Measurements from ENCODE around the gene IRF9. TPM values are rescaled to one million over a fixed set of nuclear protein-coding genes. Genes with fewer than 3 reads are reported as not detected.

Gene IRF9
- total RNA-seq, 1 experiment from 2014 or later, result 15.6 TPM

DNA sequence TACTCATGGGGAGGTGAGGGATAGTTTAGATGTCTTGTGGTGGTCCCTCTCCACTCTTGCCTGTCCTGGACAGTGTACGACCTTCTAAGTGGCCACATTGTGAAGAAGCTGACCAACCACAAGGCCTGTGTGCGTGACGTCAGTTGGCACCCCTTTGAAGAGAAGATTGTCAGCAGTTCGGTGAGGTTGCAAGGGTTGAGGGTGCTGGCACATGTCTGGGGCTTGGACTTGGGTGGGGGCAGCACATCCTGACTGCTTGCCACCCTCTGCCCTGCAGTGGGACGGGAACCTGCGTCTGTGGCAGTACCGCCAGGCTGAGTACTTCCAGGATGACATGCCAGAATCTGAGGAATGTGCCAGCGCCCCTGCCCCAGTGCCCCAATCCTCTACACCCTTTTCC lies 38.2 kb upstream of the IRF9 start (continued):
- no peak for TF ChIP-seq ARID4B (CRISPR knock-in tag; IDR thresholded peaks at IDR 0.05; ENCODE audit: borderline replicate concordance)

- Mint-ChIP-seq H3K27ac (no peak overlapping the region), H3K9me3 (no peaks in the 10 kb centered on the region), H3K4me1 (no peaks in the 10 kb centered on the region), H3K4me3 (no peak overlapping the region), H3K36me3 (peaks cover 34% of the 10 kb centered on the region), H3K27me3 (ENCODE audit: low read depth) (no peaks in the 10 kb centered on the region)
- DNase-seq (ENCODE audit: low spot score) (no peak), ATAC-seq (peak; percentile 41; the same call in 1 of the 2 replicates)
- TF ChIP-seq NR3C1 (CRISPR knock-in tag; conservative IDR thresholded peaks at IDR 0.05; ENCODE audit: low read depth) (no peak), NFATC4 (CRISPR knock-in tag; IDR thresholded peaks at IDR 0.05) (no peak), HMGA2 (CRISPR knock-in tag; IDR thresholded peaks at IDR 0.05) (no peak), KAT7 (CRISPR knock-in tag; IDR thresholded peaks at IDR 0.05; ENCODE audit: borderline replicate concordance) (no peak), ZSCAN18 (CRISPR knock-in tag; IDR thresholded peaks at IDR 0.05) (no peak), ZNF219 (CRISPR knock-in tag; IDR thresholded peaks at IDR 0.05; ENCODE audit: borderline replicate concordance) (no peak), CREM (CRISPR knock-in tag; IDR thresholded peaks at IDR 0.05) (no peak), ZNF121 (CRISPR knock-in tag; IDR thresholded peaks at IDR 0.05) (no peak), IRF2 (CRISPR knock-in tag; IDR thresholded peaks at IDR 0.05; ENCODE audit: borderline replicate concordance, low read depth) (no peak), MXD4 (CRISPR knock-in tag; IDR thresholded peaks at IDR 0.05; ENCODE audit: borderline replicate concordance) (no peak), ATF1 (CRISPR knock-in tag; IDR thresholded peaks at IDR 0.05) (no peak), NFYB (CRISPR knock-in tag; conservative IDR thresholded peaks at IDR 0.05; ENCODE audit: low read depth) (no peak), IRF1 (CRISPR knock-in tag; IDR thresholded peaks at IDR 0.05) (no peak), SMAD4 (CRISPR knock-in tag; IDR thresholded peaks at IDR 0.05) (no peak), CBFB (CRISPR knock-in tag; IDR thresholded peaks at IDR 0.05; ENCODE audit: low read depth) (no peak), TP53 (CRISPR knock-in tag; IDR thresholded peaks at IDR 0.05) (no peak), ZNF416 (CRISPR knock-in tag; IDR thresholded peaks at IDR 0.05) (no peak)
- TF ChIP-seq, protein P1, sequence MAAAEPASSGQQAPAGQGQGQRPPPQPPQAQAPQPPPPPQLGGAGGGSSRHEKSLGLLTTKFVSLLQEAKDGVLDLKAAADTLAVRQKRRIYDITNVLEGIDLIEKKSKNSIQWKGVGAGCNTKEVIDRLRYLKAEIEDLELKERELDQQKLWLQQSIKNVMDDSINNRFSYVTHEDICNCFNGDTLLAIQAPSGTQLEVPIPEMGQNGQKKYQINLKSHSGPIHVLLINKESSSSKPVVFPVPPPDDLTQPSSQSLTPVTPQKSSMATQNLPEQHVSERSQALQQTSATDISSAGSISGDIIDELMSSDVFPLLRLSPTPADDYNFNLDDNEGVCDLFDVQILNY (CRISPR knock-in tag; IDR thresholded peaks at IDR 0.05), result no peak
- TF ChIP-seq, protein P2, sequence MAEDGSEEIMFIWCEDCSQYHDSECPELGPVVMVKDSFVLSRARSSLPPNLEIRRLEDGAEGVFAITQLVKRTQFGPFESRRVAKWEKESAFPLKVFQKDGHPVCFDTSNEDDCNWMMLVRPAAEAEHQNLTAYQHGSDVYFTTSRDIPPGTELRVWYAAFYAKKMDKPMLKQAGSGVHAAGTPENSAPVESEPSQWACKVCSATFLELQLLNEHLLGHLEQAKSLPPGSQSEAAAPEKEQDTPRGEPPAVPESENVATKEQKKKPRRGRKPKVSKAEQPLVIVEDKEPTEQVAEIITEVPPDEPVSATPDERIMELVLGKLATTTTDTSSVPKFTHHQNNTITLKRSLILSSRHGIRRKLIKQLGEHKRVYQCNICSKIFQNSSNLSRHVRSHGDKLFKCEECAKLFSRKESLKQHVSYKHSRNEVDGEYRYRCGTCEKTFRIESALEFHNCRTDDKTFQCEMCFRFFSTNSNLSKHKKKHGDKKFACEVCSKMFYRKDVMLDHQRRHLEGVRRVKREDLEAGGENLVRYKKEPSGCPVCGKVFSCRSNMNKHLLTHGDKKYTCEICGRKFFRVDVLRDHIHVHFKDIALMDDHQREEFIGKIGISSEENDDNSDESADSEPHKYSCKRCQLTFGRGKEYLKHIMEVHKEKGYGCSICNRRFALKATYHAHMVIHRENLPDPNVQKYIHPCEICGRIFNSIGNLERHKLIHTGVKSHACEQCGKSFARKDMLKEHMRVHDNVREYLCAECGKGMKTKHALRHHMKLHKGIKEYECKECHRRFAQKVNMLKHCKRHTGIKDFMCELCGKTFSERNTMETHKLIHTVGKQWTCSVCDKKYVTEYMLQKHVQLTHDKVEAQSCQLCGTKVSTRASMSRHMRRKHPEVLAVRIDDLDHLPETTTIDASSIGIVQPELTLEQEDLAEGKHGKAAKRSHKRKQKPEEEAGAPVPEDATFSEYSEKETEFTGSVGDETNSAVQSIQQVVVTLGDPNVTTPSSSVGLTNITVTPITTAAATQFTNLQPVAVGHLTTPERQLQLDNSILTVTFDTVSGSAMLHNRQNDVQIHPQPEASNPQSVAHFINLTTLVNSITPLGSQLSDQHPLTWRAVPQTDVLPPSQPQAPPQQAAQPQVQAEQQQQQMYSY (CRISPR knock-in tag; IDR thresholded peaks at IDR 0.05), result no peak
- ChIA-PET POLR2A (interaction anchor here (2.6 kb wide), 1 partner anchor 9 kb away, joined by 10 read pairs; the partner anchor contains the start of genes DCAF11 and NRL), CTCF (interaction anchor here (1.2 kb wide), 1 partner anchor 10 kb away, joined by 3 read pairs; the partner anchor contains the start of genes DCAF11 and NRL)
Measured at GRCh38 chr14:24123424-24124417, 37.3 kb upstream of the IRF9 start.

Measured in WTC11 (cell line).